Measurements from ENCODE around the gene ENAH. TPM values are rescaled to one million over a fixed set of nuclear protein-coding genes. Genes with fewer than 3 reads are reported as not detected.

ENAH gene
- total RNA-seq, 2 experiments from 2014 or later: not detected

DNA sequence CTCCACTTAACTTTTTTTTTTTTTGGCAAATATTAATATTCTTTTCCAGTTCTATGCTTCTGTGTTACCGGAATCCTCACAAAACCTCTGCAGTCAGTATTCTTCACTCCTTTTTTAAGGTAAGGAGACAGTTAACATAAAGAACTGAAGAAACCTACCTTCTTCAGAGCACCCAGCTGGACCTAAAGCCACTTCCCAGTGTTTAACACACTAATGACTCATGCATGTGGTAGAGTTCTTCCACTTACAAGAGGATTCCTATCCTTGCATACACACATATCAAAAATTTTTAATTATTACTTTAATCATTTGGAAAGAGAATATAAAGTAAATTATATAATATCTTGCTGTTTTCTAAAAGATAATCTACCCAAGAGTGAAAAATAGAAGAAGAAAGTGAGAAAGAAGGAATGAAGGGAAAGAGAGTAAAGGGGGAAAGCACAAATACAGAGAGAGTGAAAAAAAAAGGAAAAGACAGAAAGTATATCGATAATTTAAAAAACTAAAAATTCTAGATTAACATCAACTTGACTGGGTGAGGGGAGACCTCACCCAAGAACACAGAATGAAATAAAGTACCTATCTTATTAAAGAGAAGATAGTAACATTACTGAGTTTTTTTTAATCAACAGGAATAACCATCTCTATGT, 54.9 kb downstream of the ENAH start:
- no peaks in the 10 kb centered on the region for H3K36me3 Mint-ChIP-seq
- no peaks in the 10 kb centered on the region for H3K9me3 Mint-ChIP-seq (ENCODE audit: low read depth)
- H3K4me1 Mint-ChIP-seq: no peaks in the 10 kb centered on the region
- no peak for ATAC-seq
- H3K4me3 Mint-ChIP-seq: no peak overlapping the region
- peaks cover 15% of the 10 kb centered on the region for H3K27me3 Mint-ChIP-seq
- DNase-seq: no peak
- CTCF ChIA-PET: interaction anchor here (0.7 kb wide), 1 partner anchor 24 kb away, joined by 3 read pairs; no protein-coding TSS in a partner anchor
- H3K27ac Mint-ChIP-seq: no peak overlapping the region

DNA sequence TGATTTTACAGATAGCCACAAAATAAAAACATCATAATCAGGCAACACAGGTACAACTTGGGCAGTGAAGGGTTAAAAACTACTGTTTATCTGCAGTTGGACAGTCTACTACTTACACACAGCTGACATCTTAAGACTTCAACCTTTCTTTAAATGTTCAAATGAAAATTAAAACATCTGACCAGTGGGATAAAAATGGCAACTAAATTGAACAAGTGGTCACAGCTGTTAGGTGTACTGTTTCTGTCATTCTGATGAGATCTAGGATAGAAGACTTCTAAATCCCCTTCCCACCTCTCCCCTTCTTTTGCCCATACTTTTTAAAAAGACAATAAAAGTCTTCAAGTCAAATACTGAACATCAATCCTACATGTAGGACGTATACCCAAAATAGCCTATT, 56.2 kb downstream of the ENAH start:
- Mint-ChIP-seq H3K4me3 (no peak overlapping the region), H3K9me3 (ENCODE audit: low read depth) (no peaks in the 10 kb centered on the region), H3K27ac (no peak overlapping the region), H3K4me1 (no peaks in the 10 kb centered on the region), H3K36me3 (no peaks in the 10 kb centered on the region), H3K27me3 (peaks cover 8% of the 10 kb centered on the region)
- no peak for DNase-seq
- ATAC-seq: no peak
- CTCF ChIA-PET: no interaction called here

DNA sequence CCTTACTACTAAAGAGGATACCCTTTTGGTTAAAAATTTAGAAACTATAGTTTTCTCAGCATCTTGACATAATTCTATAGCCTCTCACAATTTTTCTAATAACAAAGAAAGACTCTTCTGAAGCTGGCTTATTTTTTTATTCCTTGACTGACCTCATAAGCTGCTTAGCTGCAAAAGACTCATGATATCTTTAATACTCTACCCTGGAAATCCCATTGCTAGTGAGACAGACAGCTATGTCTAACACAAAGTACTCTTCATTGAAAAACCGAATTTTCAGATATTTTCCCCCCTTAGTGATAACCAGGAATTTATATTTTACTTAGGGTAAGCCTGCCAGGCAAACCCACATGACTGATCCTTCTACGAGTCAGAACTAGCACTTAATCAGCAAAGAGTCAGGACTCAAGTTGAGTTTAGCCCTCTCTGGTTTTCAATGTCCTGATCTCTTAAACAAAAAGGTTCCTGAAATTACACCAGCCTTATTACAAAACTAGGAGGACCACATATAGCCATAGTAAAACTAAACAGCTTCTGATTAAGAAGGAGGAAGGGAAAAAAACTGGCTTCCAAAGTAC, 56.9 kb downstream of the ENAH start:
- CTCF ChIA-PET: interaction anchor here (0.6 kb wide), 1 partner anchor 21 kb away, joined by 3 read pairs; no protein-coding TSS in a partner anchor
- Mint-ChIP-seq H3K36me3 (no peaks in the 10 kb centered on the region), H3K27me3 (peaks cover 8% of the 10 kb centered on the region), H3K4me3 (no peak overlapping the region), H3K27ac (no peak overlapping the region), H3K9me3 (ENCODE audit: low read depth) (no peaks in the 10 kb centered on the region), H3K4me1 (no peaks in the 10 kb centered on the region)
- ATAC-seq: no peak
- no peak for DNase-seq

DNA sequence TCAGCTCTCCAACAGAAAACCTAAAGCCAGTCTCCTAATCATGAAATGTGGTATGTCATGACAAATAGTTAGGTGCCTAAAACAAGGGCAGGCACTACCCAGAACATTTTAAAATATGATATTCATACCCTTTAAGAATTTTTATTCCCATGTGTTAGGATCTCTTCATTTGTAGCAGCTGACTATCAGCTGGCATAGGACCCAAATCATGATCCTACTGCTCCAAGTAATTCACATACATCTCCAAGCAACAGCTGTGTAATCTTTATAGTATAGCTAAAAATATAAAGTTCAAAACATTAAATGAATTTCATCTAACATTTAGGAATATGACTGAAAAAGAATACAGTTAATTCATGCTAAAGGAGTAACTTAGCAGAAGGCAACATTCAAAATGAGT, 57.5 kb downstream of the ENAH start:
- no peaks in the 10 kb centered on the region for H3K4me1 Mint-ChIP-seq
- ATAC-seq (no peak), DNase-seq (no peak)
- no peak overlapping the region for H3K27ac Mint-ChIP-seq
- H3K27me3 Mint-ChIP-seq: peaks cover 6% of the 10 kb centered on the region
- H3K9me3 Mint-ChIP-seq (ENCODE audit: low read depth): no peaks in the 10 kb centered on the region
- CTCF ChIA-PET: no interaction called here
- H3K36me3 Mint-ChIP-seq: no peaks in the 10 kb centered on the region
- H3K4me3 Mint-ChIP-seq: no peak overlapping the region

DNA sequence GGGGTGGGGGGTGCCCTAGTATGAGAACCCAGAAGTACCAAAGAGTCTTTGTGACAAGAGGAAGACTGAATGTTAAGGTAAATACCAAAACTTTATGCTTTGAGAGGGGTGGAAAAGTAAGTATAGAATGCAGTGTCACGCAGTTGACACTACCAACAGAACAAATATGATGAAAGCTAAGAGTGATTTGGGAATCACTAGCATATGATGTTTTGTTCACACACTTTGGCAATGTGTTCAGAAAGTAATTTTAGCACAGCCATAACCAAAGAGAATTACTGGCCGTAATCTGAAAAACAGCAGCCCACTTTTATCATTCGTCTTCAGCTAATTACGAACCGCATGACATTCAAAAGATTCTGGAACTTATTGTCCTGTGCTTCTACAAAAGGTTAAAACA, 59.5 kb downstream of the ENAH start:
- CTCF ChIA-PET: no interaction called here
- no peak overlapping the region for H3K4me3 Mint-ChIP-seq
- H3K4me1 Mint-ChIP-seq: no peaks in the 10 kb centered on the region
- ATAC-seq (no peak), DNase-seq (no peak)
- H3K9me3 Mint-ChIP-seq (ENCODE audit: low read depth): no peaks in the 10 kb centered on the region
- H3K27ac Mint-ChIP-seq: no peak overlapping the region
- H3K36me3 Mint-ChIP-seq: no peaks in the 10 kb centered on the region
- H3K27me3 Mint-ChIP-seq: peaks cover 6% of the 10 kb centered on the region

DNA sequence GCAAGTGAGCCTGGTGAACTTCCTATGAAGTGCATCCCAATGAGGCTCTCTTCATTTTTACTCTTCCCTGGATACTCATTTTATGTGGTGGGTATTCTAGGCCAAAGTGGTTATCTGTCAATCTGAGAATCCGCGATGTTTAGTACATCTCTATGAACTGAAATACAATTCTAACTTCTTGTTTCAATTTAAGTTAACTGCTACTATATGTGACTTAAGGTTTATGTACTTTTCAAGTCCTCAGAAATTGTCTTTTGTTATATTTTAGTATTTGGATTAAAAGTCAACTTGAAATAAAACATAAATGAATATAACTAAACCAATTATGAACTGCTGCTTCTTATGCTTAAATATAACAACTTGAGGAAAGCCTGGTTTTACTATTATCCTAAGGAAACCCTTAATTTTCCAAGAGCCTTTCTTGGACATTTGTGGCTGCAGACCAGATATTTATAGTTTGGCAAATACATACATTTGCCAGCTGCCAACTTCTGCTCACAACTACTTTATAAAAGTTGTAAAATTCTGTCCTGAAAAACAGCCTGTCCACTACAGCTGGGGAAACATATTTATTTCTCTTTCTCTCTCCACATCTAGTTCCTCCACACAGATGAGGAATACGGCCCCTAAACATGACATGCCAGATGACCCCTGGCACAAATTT, 60.4 kb downstream of the ENAH start:
- no peak for ATAC-seq
- Mint-ChIP-seq H3K9me3 (ENCODE audit: low read depth) (no peaks in the 10 kb centered on the region), H3K36me3 (no peaks in the 10 kb centered on the region), H3K27ac (no peak overlapping the region), H3K4me1 (no peaks in the 10 kb centered on the region), H3K27me3 (peaks cover 12% of the 10 kb centered on the region), H3K4me3 (no peak overlapping the region)
- no peak for DNase-seq
- CTCF ChIA-PET: no interaction called here

DNA sequence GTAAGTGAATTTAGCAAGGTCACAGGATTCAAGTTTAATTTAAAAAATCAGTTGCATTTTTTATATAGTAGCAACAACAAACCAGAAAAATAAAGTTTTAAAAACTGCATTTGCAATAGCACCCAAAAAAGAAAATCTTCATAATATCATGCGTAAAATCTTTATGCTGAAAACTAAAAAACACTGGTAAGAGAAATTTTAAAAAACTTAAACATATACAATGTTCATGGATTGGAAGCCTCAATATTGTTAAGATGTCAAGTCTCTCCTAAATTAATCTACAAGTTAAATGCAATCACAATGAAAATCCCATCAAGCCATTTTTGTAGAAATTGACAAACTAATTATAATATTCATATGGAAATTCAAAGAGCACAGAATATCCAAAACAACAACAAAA, 65.6 kb downstream of the ENAH start:
- Mint-ChIP-seq H3K4me3 (no peak overlapping the region), H3K27ac (no peak overlapping the region), H3K27me3 (peaks cover 28% of the 10 kb centered on the region), H3K4me1 (no peaks in the 10 kb centered on the region), H3K36me3 (no peaks in the 10 kb centered on the region), H3K9me3 (ENCODE audit: low read depth) (no peaks in the 10 kb centered on the region)
- CTCF ChIA-PET: no interaction called here
- DNase-seq: no peak
- no peak for ATAC-seq

DNA sequence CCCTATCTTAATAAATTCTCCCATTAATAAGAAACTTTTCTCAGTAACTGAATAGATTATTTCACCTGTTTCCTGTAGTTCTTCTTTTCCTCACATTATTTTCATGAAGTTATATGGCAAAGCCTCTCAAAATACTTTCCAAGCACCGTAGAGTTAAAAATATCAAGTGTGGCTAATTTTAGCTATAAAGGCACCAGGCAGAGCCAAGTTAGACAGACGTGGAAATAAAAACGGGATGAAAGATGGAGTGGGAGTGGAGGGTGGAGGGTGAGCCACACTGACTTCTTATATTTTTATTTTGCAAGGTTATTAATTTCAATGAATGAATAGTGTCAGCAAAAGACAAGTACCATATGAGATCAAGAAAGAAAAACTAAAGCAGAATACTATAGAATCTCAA, 71.7 kb downstream of the ENAH start:
- ATAC-seq (no peak), DNase-seq (no peak)
- Mint-ChIP-seq H3K36me3 (no peaks in the 10 kb centered on the region), H3K9me3 (ENCODE audit: low read depth) (no peaks in the 10 kb centered on the region), H3K4me3 (no peak overlapping the region), H3K4me1 (no peaks in the 10 kb centered on the region), H3K27me3 (peaks cover 37% of the 10 kb centered on the region), H3K27ac (no peak overlapping the region)
- CTCF ChIA-PET: no interaction called here

DNA sequence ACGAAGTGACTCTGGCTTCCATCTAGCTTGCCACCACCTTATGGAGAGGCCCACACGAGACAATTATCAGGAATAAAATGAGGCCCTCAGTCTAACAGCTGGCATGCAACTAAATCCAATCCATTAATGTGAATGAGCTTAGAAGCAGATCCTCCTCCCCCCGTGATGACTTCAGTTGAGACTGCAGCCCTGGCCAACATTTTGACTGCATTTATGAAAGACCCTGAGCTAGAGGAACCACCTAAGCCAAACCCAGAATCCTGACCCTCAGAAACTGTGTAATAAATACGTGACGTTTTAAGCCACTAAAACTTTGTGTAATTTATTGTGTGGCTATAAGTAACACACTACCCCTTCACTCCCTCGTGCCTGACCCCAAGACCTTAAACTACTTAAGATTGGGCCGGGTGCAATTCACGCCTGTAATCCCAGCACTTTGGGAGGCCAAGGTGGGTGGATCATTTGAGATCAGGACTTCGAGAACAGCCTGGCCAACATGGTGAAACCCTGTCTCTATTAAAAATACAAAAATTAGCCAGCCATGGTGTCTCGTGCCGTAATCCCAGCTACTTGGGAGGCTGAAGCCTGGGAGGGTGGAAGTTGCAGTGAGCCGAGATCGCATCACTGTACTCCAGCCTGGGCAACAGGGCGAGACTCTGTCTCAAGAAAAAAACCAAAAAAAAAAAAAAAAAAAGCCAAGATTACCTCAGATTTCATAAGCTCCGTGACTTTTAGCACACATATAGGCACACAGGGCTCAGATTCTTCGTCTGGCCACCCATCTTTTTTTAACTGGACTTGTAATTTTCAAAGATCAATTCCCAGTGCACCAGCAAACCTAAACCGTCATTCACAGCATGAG, 72.5 kb downstream of the ENAH start:
- Mint-ChIP-seq H3K36me3 (no peaks in the 10 kb centered on the region), H3K9me3 (ENCODE audit: low read depth) (no peaks in the 10 kb centered on the region), H3K4me3 (no peak overlapping the region), H3K27me3 (peaks cover 37% of the 10 kb centered on the region), H3K4me1 (no peaks in the 10 kb centered on the region), H3K27ac (no peak overlapping the region)
- CTCF ChIA-PET: no interaction called here
- DNase-seq: no peak
- ATAC-seq: no peak

DNA sequence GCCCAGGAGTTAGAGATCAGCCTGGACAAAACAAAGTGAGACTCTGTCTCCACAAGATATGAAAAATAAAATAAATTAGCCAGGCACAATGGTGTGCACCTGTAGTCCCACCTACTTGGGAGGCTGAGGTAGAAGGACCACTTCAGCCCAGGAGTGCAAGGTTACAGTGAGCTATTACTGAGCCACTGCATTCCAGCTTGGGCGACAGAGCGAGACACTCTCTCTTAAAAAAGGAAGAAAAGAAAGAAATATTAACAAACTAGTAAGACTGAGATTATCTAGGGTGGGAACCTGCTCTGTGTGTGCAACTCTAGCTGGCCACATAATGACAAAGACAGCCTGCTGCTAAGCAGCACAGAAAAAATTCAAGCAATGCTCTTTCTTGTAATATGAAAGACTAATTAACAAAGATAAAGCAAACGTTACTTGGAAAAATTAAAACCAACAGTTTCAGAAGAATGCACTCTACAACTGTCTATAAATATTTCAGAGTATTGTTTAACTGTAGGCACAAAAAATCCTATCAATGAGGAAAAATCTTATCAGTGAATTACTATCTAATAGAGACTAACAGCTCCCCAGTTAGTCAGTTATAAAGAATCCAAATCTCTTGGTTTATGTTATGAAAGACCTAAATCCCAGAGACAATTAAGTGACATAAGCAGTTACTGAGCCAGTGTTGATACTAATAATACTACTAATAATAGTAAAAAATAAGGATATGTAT, 74.5 kb downstream of the ENAH start:
- peaks cover 28% of the 10 kb centered on the region for H3K27me3 Mint-ChIP-seq
- H3K4me3 Mint-ChIP-seq: no peak overlapping the region
- CTCF ChIA-PET: no interaction called here
- no peak overlapping the region for H3K27ac Mint-ChIP-seq
- no peaks in the 10 kb centered on the region for H3K4me1 Mint-ChIP-seq
- DNase-seq: no peak
- no peaks in the 10 kb centered on the region for H3K9me3 Mint-ChIP-seq (ENCODE audit: low read depth)
- ATAC-seq: no peak
- H3K36me3 Mint-ChIP-seq: no peaks in the 10 kb centered on the region

DNA sequence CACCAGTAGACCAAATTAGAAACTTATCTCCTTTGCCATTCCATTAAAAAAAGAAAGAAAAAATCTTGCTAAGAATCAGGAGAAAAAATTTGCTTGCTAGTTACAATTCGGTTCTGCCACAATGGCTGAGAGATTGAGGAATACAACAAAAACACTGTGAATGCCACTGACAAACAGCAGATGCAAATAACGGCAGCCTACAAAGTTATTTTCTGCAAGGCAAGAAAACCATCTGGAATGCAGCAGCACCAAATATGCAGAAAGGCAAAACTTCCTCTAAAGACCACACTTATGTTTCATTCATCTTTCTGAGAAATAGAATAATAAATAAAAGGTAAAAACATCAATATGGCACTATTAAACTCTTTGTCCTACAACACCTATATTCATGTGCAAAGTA, 75.7 kb downstream of the ENAH start:
- no peak overlapping the region for H3K27ac Mint-ChIP-seq
- peaks cover 22% of the 10 kb centered on the region for H3K27me3 Mint-ChIP-seq
- DNase-seq (no peak), ATAC-seq (no peak)
- no peaks in the 10 kb centered on the region for H3K9me3 Mint-ChIP-seq (ENCODE audit: low read depth)
- H3K36me3 Mint-ChIP-seq: no peaks in the 10 kb centered on the region
- H3K4me3 Mint-ChIP-seq: no peak overlapping the region
- CTCF ChIA-PET: no interaction called here
- H3K4me1 Mint-ChIP-seq: no peaks in the 10 kb centered on the region

DNA sequence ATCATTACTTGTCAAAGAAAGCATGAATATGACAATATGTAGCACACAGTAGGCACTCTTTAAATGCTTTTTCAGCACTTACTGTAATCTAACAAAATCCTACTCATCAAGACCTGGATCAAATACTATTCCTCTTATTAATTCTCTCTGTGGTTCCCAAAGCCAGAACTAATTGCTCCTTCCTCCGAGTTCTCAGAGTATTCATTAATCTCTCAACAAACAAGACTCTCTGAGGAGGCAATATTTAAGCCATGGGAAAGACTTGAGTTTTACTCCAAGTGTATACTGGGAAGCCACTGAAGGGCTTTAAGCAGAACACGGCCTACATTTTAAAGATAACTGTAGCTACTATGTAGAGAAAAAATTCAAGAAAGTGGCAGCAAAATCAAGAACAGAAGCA, 79.7 kb downstream of the ENAH start:
- DNase-seq: no peak
- Mint-ChIP-seq H3K4me3 (no peak overlapping the region), H3K27me3 (peaks cover 7% of the 10 kb centered on the region), H3K4me1 (no peaks in the 10 kb centered on the region), H3K9me3 (ENCODE audit: low read depth) (no peaks in the 10 kb centered on the region), H3K36me3 (no peaks in the 10 kb centered on the region), H3K27ac (no peak overlapping the region)
- no peak for ATAC-seq
- CTCF ChIA-PET: interaction anchor here (0.7 kb wide), 1 partner anchor 16 kb away, joined by 3 read pairs; no protein-coding TSS in a partner anchor

DNA sequence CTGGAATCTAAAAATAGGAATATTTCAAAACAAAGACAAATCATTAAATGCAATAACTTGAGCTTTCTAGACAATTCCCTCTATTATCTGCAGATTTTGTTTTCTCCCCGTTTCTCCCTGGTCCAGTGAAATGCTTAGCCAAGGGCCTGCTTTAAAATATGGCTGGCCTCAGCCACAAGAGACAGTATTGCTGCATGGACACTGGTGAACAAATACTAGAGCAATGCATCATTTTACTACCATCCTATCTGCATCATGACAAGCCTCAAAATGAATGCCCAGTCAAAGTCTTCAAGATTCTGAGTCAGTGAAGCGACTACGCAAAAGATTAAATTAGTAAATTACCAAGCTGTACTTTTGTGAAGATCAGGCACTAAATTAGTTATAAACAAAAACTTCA, 80.5 kb downstream of the ENAH start:
- H3K4me3 Mint-ChIP-seq: no peak overlapping the region
- H3K27ac Mint-ChIP-seq: no peak overlapping the region
- ATAC-seq (no peak), DNase-seq (no peak)
- no peaks in the 10 kb centered on the region for H3K4me1 Mint-ChIP-seq
- H3K9me3 Mint-ChIP-seq (ENCODE audit: low read depth): no peaks in the 10 kb centered on the region
- CTCF ChIA-PET: interaction anchor here (0.7 to 0.9 kb wide), 2 partner anchors 10 to 15 kb away, joined by 3 read pairs; no protein-coding TSS in a partner anchor
- no peaks in the 10 kb centered on the region for H3K27me3 Mint-ChIP-seq
- no peaks in the 10 kb centered on the region for H3K36me3 Mint-ChIP-seq
